Stimulated activated CD4-positive, alpha-beta T cell treated with anti-CD3 and anti-CD28 coated beads, TNF-alpha, amount 100 ng/mL, for 4 hours (primary cell): ENCODE results near the gene SLC35B1.
"Not testable (repeated sequence)": the region's sequence is repeated elsewhere in the genome, so short reads cannot be mapped to it uniquely, and the experiment has no call there.

Experiments used
- DNase-seq, 3 experiments: peaks; one replicate each; pipeline ENCODE4 v3.0.0-alpha.2; 2020; ENCODE audit warnings: low read depth in 3 of 3

Gene SLC35B1

DNA sequence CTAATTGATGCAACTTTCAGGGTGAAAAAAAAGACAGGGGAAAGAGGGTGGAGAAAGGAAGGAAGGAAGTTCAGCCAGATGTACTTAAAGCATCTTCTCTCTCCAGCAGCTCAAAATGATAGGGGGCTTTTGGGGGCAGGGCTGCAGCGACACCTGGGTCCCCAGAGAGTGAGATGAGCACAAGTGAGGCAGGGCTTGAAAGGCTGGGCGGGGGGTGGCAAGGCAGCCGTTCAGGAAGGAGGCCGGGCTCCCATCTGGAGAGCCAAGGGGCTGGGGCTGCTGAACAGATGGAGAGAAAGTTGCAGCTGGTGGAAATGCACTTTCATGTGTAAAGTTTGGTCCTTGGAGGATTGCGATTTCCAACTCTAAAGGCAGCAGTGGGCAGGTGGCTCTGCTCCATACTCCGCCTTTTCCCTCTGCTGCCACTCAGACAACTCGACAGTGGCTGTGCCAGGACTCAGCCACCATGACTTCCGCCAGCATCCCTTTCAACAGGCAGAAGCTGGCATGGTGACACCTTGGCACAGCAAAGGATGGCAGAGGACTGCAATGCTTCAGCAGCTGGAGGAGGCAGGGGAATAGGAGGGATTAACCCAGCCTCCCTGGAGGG lies 7.7 kb downstream of the SLC35B1 start:
- no peak for DNase-seq

DNA sequence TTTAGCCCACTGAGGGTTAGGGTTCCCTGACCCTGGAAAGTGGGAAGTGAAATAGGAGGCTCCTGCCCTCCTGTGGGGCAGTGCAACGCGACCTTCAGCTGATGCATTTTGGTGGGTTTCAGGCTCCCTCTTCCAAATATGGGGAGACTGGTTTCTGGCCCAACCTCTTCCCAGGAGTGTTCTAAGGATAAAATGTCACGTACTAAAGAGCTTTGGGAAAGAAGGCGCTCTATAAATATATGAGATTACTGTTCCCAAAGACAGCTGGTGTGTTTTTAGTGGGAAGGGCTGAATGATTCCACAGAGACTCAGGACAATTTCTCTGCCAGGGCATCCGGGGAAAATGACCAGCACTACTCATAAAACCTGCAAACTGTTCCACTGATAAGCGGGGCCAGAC lies 9.8 kb downstream of the SLC35B1 start:
- no peak for DNase-seq

DNA sequence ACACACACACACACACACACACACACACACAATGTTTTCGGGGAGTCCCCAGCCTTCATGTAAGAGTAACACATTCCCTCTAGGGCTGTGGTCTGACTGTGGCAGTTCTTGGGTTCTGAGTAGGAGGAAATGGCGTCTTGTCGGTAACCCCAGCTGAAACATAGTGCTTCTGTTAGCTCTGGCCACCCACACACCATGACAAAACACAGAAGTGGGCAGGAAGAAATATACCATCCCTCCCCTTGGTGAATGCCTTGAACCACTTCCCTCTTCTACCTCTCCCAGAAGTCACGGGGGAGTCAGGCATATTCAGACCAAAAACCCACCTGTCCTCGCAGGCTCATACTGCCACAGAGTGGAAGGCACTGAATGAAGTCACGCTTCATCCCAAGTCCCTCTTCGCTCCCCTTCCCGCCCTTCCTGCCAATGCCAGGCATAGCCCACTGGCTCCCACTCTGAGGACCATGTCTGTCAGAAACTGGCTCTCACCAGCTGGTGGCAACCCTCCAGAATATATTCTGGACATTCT lies 11.5 kb downstream of the SLC35B1 start:
- DNase-seq, result peak in 2 of 3 experiments; percentile 45 to 57

DNA sequence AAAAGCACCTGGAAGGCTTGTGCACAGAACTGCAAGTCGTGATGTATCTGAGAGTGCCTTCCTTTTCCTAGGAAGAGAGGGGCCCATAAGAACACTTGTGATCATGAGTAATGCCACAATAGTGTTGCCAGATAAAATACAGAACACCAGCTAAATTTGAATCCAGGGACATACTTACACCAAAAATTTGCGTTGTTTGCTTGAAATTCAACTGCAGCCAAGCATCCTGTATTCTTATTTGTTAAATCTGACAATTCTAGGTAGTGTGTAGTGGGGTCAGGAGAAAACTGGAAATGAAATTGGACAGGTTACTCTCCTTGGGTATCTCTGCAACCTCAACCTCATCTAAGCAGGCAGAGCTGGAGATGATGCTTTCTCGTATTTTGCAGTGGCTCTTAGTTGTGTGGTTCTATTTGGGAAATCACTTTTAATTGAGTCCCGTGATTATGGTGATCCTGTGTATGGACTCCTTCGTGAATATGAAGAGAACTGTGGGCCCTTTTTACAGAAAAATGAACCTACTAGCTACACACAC lies 12.0 kb downstream of the SLC35B1 start:
- no peak for DNase-seq

DNA sequence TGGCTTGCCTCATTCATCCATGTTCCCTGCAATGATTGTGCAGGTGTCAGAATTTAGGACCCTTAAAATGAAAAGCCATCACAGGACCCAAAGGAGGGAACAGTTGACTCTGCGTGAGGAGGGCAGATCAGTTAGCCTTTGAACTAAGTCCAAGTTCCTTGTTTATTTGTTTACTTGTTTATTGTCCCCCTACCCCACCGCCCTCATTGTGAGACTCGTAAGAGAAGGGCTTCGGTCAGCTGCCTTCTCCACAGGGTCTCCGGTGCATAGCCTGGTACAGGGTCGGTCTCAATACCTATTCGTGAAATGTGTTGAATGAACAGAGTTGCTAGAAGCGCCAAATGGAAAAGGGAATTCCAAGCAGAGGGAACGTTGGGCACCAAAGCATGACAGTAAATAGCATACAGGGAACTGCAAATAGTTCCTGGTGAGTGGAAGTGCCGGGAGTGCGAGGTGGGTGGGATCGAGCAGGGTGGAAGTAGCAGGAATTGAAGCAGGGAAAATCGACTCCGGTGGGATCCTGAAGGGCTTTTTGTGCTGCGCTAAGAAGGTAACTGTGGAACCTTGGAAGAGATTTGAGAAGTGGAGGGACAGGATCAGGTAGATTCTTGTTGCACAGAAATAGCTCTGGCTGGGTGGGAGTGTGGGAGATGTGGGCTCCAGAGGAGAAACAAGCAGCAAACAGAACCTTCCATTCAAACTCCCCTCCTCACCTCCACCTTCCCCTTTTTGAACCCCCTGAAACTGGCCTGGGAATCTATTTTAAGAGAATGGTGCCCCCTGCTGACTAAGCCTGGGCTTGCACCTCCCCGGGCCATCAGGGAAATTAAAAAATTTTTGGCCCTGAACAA lies 12.7 kb downstream of the SLC35B1 start:
- peak; percentile 46 to 62 (median 52) for DNase-seq

DNA sequence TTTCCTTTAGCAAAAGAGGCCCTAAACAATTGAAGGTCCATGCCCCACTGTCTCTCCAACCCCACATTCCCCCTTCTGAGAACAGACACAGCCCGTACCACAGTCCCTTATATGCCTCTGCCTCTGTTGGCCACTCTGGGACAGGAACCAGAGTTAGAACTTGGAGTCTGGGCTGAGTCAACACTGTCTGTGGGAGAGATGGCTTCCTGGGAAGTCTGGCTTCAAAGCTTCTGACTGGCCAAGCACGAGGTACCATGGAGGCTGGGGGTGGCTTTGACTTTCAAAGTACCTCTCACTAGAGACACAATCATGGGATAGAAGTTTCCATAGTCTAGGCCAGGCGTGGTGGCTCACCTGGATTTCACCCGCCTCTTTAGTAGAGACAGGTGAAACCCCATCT lies 15.0 kb downstream of the SLC35B1 start:
- DNase-seq, result no peak

DNA sequence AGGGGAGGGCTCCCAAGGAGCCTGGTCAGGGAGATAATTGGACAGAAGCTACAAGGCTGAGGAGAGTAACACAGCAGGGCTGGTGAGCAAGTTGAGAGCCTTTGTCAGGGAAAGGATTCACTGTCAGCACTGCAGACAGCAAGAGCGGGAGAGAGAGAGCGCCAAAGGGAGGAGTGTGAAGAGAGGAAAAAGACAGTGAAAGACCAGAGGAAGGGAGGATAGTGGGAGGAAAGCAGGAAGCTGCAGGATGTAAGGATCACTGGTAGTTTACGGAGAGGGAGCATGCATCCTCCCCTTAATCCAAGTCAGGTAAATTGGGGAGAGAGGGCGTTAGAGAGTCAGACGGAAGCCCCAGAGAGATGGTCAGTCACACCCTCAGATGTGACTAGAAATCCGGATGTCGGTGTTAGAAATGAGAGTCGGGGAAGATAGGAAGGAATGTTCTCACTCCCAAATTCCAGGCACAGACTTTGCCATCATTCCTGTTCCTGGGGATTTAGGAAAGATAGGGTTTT lies 16.0 kb downstream of the SLC35B1 start:
- no peak for DNase-seq

DNA sequence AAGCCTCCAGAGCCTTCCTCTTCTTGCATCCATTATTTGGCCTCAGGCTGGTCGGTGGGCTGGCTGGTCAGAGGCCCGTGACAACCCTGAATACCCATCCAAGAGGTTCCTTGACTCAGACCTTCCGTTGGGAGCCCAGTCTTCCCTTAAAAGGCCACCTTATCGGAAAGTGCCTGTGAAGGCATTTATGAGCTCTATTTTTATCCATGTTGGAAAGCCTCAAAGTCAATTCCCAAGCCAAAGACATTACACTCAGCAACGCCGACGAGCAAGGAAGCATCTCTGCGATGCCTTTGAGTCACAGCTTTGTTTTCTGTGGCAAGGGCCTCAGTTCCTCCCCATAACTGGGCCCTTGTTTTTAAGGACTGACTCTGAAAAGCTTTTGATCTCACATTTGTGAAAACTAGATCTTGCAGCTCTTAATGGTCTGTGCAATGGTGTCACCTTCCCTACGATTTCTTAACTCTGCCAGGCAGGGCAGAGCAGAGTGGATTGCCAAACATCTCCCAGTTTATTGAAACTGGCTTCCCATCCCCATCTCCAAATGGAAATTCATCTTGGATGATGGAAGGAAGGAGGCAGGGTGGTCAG lies 16.6 kb downstream of the SLC35B1 start:
- no peak for DNase-seq

DNA sequence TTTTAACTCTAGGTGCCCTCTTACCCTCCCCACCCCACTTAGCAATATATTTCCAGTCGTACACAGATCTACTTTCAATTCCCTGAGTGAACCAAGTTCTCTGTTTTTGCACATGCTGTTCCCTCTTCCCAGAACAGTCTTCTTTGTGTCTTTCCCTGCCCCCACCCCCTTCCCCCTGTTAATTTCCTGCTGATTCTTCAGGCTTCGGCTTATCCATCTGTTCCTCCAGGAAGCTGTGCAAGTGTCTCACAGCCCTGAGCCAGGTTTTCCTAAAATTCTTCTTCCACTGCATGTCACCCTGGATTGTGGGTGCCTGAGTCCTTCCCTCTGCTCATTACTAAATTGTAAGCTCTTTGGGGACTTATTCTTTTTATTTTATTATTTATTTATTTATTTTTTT lies 17.5 kb downstream of the SLC35B1 start:
- no peak for DNase-seq

DNA sequence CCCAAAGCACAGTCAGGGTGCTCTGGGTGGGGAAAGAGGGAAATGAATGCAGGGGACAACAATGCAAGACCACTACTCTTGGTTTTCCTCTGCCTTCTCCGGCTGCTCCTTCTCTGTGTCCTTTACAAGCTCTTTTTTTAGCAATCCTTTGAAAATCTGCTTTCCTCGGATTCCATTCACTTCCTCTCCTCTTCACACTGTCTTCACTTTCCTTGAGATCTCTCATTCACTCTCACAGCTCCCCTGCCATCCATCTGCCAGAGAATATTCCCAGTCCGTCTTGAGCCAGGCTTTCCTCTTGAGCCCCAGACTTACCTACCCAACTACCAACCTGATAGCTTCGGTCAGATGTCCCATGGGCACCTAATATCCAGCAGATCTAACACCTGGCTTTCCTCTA lies 18.9 kb downstream of the SLC35B1 start:
- no peak for DNase-seq

DNA sequence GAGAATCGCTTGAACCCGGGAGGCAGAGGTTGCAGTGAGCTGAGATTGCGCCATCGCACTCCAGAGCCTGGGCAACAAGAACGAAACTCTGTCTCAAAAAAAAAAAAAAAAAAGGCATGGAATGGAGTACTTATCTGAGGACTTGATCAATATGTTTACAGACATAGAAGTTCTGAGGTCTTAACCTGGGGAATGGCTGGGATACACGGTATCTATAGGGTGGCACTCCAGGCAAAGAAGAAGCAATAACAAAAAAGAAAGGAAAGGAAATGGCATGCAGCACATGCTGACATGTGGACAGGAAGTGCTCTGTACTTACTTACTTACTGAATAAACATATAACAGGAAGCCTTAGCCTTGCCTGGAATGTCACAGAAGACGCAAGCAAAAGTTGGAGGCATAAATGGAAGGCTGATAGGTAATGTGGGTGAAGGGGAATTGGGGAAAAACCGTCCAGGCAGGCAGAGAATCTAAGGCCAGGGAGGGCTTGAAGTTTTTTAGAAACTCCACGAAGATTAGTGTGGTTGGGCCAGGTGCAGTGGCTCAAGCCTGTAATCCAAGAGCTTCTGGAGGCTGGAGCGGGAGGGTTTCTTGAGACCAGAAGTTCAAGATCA lies 19.8 kb downstream of the SLC35B1 start:
- DNase-seq, result no peak

DNA sequence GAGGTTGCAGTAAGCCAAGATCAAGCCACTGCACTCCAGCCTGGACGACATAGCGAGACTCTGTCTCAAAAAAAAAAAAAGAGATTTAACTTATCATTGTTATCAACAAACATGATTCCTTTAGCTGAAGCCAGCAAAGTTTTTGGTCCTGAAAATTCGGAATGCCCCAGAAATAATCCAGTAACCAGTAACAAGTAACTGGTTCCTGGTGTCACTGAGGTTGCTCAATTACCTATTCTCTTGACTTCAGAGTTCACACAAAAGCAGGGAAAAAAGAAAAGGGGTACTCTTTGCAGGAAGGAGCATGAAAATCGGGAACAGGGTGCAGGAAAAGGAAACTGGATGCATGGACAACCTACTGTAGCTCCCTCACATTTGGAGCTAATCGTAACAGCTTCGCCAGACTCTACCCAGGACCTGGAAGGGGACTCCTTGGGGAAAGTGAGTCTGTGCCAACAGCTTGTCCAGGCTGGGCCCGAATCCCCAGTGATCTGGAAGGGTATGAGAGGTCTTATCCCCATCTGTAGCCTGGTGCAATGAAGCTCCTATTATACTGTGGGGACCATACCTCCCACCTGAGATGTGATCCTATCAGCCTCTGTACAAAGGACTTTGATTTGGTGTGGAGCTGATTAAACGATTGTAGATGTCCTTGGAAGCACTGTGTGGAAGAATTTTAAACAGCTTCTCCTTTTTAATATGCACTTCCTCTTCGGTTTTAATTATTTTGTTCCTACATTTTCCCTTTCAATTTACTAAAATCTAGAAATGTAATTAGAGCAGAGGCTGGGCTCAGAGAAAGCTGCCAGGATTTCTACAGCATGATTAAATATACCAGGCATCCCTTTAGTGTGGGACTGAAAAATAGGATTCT lies 26.4 kb downstream of the SLC35B1 start:
- DNase-seq, result no peak

DNA sequence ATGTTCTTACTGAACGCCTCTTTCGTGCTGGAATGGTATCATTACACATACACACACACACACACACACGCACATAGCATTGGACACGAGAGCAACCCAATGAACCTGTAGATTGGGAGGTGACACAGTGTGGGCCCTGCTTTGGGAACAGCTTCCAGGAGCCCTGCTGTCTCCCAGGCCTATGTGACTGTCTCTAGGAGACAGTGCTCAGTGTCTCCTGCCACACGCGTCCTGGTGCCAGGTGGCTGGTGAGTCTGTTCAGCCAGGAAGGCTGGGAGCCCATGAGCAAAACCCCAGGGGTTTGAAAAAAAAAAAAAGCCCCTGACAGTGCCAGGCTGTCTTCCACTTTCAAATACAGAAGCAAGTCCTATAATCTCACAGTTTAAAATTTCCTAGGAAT lies 27.4 kb downstream of the SLC35B1 start:
- DNase-seq, result no peak

DNA sequence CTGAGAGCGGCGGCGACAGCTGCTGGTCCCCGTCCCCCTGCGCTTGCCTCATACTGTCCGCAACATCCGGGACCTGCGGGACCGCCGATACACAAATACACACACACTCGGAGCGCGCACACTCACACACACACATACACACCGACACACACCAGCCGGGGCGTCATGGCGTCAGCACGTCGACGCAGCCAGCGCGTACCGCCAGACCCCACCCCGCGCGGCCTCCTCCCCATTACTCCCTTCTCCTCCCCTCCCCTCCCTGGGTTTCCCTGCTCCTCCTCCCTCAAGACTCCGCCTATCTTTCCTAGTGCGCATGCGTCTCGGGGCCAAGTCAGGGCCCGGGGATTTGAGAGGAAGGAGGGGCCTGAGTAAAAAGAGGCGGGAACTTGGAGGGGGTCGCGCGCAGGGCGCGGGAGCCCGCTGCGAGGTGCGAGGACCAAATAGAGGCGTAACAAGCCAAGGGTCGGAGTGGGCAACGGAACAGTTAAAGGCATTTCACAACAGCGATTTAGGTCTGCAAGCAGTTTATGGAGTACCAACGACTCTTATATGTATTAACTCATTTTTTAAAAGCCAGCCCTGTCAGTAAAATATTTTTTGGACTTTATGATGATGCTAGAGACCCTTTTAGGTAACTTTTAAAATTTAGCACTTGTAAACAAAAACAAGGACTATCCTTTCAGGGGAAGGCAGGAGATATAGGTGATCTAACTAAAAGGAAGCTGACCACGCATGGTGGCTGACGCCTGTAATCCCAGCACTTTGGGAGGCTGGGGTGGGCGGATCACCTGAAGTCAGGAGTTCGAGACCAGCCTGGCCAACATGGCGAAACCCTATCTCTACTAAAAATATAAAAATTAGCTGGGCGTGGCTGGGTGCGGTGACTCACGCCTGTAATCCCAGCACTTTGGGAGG lies 29.6 kb downstream of the SLC35B1 start, which contains the start of gene SPOP:
Gene SPOP, minus strand, starts transcription at position 165 of the 915 bp plus-strand sequence. CDS start 55,287 bp downstream, outside the sequence.
- DNase-seq, result peak; percentile 91 to 99 (median 98)

DNA sequence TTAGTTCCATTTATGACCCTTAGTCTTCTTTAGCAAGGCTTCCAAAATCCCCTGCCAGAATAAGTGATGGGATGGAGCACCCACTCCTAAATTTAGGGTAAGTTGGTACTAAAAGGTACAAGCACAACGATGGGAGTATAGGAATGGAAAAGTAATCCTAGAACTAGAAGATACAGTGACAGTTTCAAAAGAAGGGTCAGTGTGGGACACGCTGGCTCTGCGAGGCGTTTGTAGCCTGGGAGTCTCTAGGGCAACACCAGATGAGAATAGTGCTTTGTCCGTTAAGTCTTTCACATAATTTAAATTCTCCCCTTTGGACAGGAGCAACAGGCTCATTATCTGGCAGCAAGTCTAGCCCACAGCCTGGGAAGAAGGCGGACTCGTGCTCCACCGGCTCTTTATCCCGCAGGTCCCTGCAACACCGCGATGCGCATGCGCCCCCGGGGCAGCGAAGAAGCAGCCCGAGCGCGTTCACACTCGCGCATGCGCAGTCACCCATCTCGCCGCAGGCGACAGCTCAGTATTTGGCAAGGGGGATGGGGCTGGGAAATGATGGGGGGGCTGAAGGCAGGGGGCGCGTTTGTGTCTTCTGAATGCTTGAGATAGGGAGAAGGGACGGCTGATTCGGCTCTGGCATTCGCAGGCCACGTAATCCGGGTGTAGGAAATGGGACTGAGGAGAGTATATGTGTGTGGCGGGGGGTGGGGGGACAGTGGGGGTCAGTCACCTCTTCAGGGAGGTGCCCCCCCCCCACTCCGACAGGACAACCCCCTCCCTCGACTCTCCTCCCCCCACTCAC lies 30.4 kb downstream of the SLC35B1 start:
- peak; percentile 90 to 98 (median 96) for DNase-seq

DNA sequence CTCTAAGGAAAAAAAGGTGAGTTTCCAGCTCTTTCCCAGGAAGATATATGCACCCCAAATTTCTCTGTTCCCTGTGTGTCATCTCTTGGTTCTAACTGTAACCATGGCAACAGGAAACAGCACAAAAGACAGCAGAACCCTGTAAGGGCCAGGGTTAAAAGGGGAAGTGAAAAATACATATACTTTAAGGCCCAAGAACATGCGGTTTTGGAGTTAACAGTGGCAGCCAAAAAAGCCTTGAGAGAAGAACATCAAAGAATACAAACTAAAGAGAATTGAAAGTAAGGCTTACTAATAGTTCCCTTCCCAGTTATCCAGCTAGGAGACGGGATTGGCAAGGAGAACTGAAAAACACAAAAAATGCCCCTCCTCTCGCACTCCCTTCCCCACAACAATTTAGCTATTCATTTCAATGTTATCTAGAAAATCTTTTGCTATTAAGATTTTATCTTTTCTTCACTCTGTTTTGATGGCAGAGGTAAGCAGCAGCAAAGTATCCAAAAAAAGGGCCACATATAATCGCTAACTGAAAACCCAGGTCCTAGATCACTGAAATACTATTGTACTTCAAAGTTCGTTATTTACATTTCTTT lies 31.4 kb downstream of the SLC35B1 start:
- no peak for DNase-seq

DNA sequence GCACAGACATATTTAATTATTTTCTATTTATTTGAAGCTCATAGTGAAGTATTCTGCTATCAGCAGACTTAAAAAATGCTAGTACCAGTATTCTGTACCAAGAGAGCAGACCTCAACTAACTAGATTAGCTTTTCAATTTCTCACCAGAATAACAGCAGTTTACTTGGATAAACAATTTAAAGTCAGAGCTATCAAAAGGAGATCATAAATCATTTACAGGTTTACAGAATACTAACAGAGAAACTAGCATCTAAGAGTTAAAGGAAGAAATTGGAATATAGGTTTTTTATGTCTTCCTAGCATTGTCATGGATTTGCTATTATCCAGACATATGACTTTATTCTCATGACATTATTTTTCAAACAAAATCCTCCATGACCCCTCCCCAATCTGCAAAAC lies 33.3 kb downstream of the SLC35B1 start:
- no peak for DNase-seq

DNA sequence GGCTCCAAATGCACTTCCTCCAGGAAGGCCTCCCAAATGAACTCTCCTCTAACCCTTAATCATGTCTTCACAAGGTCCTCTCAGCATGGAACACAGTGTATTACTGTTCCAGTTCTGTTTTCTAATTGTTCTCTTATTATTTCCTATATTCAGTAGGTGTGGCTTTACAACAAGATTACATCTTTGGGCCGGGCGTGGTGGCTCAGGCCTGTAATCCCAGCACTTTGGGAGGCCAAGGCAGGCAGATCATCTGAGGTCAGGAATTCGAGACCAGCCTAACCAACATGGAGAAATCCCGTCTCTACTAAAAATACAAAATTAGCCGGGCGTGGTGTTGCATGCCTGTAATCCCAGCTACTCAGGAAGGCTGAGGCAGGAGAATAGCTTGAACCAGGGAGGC lies 34.1 kb downstream of the SLC35B1 start:
- not testable (repeated sequence) for DNase-seq
